ENCODE results near the gene ACER1. TPM values are rescaled to one million over a fixed set of nuclear protein-coding genes. Genes with fewer than 3 reads are reported as not detected.
A peak's percentile ranks its signal among the peaks of the same experiment; 100 is the strongest.
"Not testable (repeated sequence)": the region's sequence is repeated elsewhere in the genome, so short reads cannot be mapped to it uniquely, and the experiment has no call there.

ACER1 gene
- polyA plus RNA-seq, 3 donors = 0.08 to 0.11 TPM; not detected in 1

- no peak for DNase-seq (ENCODE audit: low read depth in 3 of 3, low spot score in 2 of 3)
Observed at GRCh38 chr19:6297202-6297601, 36.2 kb downstream of the ACER1 start.

GRCh38 chr19:6292006-6292405 lies 41.4 kb downstream of the ACER1 start:
- DNase-seq (ENCODE audit: low read depth in 3 of 3, low spot score in 2 of 3) = no peak

GRCh38 chr19:6288737-6289136 lies 44.7 kb downstream of the ACER1 start:
- DNase-seq (ENCODE audit: low read depth in 3 of 3, low spot score in 2 of 3) = no peak

GRCh38 chr19:6287269-6287885 lies 46.0 kb downstream of the ACER1 start:
- no peak for DNase-seq (ENCODE audit: low read depth in 3 of 3, low spot score in 2 of 3)

- no peak for DNase-seq (ENCODE audit: low read depth in 3 of 3, low spot score in 2 of 3)
Observed at GRCh38 chr19:6286676-6287075, 46.7 kb downstream of the ACER1 start.

GRCh38 chr19:6282393-6282792 lies 51.0 kb downstream of the ACER1 start:
- DNase-seq (ENCODE audit: low read depth in 3 of 3, low spot score in 2 of 3) = not testable (repeated sequence)

GRCh38 chr19:6279931-6280591 lies 53.4 kb downstream of the ACER1 start, which contains the start of gene MLLT1:
MLLT1 (minus strand) TSS chr19:6279975; CDS start chr19:6279784, 191 bp downstream.
- DNase-seq (ENCODE audit: low read depth in 3 of 3, low spot score in 2 of 3) = peak; percentile 83 to 90 (median 84)

- no peak for DNase-seq (ENCODE audit: low read depth in 3 of 3, low spot score in 2 of 3)
Observed at GRCh38 chr19:6279620-6279930, 53.8 kb downstream of the ACER1 start.

GRCh38 chr19:6278740-6279619 lies 54.4 kb downstream of the ACER1 start:
- no peak for DNase-seq (ENCODE audit: low read depth in 3 of 3, low spot score in 2 of 3)

- no peak for DNase-seq (ENCODE audit: low read depth in 3 of 3, low spot score in 2 of 3)
Observed at GRCh38 chr19:6278051-6278450, 55.4 kb downstream of the ACER1 start.

- no peak for DNase-seq (ENCODE audit: low read depth in 3 of 3, low spot score in 2 of 3)
Observed at GRCh38 chr19:6276447-6276846, 57.0 kb downstream of the ACER1 start.

GRCh38 chr19:6275170-6275744 lies 58.2 kb downstream of the ACER1 start:
- DNase-seq (ENCODE audit: low read depth in 3 of 3, low spot score in 2 of 3) = no peak

GRCh38 chr19:6274756-6275155 lies 58.7 kb downstream of the ACER1 start:
- no peak for DNase-seq (ENCODE audit: low read depth in 3 of 3, low spot score in 2 of 3)

GRCh38 chr19:6273701-6274601 lies 59.5 kb downstream of the ACER1 start:
- DNase-seq (ENCODE audit: low read depth in 3 of 3, low spot score in 2 of 3) = no peak

GRCh38 chr19:6272913-6273600 lies 60.4 kb downstream of the ACER1 start:
- DNase-seq (ENCODE audit: low read depth in 3 of 3, low spot score in 2 of 3) = no peak

- no peak for DNase-seq (ENCODE audit: low read depth in 3 of 3, low spot score in 2 of 3)
Observed at GRCh38 chr19:6272411-6272791, 61.0 kb downstream of the ACER1 start.

- no peak for DNase-seq (ENCODE audit: low read depth in 3 of 3, low spot score in 2 of 3)
Observed at GRCh38 chr19:6271721-6272410, 61.5 kb downstream of the ACER1 start.

- DNase-seq (ENCODE audit: low read depth in 3 of 3, low spot score in 2 of 3) = no peak
Observed at GRCh38 chr19:6271251-6271650, 62.2 kb downstream of the ACER1 start.

GRCh38 chr19:6270822-6271221 lies 62.6 kb downstream of the ACER1 start:
- DNase-seq (ENCODE audit: low read depth in 3 of 3, low spot score in 2 of 3) = no peak
